COR-L47 (cell line): ENCODE data around the gene ARL9.

Experiments used
- DNase-seq: peaks from one replicate; lab custom pipeline; 2025; lab: John Stamatoyannopoulos, UW

ARL9 gene

DNA sequence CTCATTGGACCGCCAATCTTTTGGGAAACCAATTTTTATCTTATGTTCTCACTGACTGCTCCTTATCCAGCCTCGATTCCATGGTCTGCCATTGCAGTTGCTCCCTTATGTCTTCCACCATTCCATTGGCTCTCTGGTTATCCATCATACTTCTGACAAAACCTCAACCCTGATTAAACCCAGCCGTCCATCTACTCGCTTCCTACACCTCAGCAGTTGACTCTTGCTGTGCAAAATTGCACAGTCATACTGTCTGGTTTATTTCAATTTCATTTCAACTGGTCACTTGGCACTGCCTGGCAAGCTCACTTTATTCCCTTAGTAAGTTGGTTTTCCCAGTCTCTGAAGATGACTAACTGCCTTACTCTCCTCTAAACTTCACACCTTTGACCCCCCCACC lies 26.2 kb downstream of the ARL9 start:
- no peak for DNase-seq

DNA sequence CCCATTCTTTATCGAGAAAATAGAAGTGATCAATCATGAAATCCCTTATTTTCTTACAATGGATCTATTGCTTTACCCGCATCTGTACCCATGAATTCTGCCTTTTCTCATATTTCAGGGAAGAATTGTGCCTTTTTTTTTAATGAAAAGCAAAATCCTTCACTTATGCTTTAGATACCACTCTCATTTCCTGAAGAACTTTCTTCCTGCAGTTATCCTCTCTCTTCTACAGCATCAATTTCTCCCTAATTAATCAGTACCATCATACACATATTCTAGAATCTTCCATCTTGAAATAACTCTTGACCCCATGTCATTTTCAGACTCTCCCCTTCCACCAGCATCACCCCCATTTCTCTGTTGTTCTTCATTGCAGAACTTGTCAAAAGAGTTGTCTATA lies 26.6 kb downstream of the ARL9 start:
- DNase-seq, result no peak

DNA sequence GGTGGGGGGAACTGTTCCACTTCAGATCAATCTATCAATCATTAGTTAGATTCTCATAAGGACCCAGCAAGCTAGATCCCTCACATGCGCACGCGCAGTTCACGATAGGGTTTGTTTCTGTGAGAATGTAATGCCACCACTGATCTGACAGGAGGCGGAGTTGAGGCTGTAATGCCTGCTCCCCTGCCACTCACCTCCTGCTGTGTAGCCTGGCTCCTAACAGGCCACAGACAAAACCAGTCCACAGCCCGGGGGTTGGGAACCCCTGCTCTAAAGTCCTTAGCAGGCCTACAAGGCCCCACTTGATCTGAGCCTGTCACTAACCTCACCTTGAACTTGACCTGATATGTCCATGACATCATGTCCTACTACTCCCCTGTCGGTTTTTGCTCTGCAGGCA lies 30.3 kb downstream of the ARL9 start:
- no peak for DNase-seq

DNA sequence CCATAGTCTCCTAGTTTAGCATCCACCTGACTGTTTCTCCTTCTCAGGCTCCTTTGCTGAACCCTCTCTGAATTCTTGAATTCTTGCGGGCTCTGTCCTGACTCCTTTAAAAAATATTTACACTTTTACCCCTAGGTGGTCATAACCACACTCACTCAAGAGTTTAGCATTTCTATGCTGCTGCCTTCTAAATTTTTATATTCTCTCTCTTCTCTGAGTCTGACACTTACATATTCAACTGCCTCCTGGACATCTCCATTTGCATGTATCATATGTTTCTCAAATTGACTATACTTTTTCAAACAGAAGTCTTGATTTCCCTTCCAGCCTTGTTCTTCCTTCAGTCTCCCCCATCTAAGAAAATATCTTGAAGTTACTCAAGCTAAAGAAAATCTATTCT lies 31.6 kb downstream of the ARL9 start:
- DNase-seq, result no peak

DNA sequence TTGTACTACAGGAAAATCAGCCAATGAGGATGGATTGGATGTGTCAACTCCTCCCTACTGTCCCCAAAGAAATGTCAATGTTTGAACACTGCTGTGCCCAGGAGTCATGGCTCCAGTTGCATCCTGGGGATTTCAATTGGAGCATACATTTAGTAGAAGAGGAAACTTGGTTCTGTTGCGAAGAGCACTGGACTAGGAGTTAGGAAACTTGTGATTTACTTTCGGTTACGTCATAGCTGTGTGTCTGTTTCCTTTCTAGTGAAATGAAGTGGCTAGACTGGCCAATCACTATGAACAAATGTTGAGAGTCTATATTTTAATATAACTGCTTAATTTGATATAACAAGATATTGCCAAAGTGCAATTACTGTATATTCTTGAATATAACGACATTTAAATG lies 35.2 kb downstream of the ARL9 start:
- DNase-seq, result no peak

DNA sequence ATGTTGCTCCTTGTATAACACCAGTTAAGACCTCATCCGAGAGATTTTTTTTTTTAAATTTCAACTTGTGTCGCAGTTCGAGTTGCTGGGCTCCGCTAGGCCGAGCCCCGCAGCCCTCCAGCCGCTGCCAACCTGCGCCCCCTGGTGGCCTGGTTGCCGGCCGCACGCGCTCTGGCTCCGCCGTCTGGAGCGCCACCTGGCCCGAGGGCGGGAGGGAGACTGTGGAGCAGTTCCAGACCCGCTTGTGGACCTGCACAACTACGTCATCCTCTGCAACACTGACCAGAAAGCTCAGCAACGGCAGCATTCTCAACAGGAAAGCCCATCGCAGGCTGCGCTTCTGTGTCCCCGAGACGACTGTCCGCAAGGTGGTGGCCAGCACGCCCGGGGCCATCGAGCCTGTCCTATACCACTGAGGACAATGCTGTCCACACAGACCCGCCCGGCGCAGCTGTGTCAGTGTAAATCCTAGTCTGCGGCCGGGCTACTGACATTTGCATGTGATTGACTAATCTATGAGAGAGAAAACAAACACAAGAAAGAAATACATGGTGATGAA lies 39.1 kb downstream of the ARL9 start:
- peak; percentile 70 for DNase-seq

DNA sequence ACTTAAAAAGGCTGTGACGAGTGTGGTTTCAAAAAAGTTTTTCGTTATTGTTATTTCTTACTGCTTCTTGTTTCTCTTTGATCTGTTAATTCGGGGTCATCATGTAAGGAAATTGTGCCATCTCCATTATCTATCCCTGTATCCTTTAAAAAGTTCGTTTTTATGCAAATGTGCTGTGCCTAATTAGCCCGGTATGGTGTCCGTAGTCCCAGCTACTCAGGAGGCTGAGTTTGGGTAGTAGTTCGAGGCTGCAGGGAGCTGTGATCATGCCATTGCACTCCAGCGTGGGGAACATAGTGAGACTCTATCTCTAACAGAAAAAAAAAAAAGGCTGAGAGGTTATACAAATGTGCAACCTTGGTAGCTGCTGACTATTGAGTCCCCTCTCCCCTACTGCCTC lies 45.1 kb downstream of the ARL9 start:
- DNase-seq, result no peak

DNA sequence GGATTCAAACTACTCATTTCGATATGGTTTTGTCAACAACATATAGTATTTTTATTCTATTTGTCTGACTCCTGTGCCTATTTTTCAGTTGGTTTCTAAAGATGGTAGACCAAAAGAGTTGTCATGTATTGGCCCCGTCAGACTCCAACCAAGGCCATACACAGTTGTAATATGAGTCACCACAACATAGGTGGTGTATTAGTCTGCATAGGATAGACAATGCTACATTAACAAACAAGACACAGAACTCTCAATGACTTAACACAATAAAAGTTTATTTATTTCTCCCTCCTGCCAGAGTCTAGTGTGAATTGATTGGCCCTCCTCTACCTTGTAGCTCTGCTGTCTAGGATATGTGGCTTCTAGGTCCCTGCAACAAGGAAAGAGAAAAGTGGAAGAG lies 45.9 kb downstream of the ARL9 start:
- no peak for DNase-seq

DNA sequence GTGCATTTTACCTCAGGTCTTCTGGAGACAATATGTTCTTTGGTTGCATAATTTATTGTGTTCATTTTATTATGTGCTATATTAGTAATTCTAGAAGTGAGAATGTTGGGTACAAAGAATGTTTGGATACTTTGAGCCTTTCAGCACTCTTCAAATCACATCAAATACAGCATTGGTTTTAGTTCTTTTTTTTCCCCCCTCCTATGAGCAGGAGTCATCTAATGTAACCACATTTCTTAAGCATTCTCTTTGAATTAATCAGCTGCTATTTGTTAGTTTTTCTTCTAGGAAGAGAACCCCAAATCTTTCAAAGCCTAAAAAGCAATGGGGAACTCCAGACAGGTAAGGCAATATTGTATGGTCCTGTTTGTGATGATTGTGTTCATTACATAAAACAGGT lies 46.7 kb downstream of the ARL9 start:
- no peak for DNase-seq

DNA sequence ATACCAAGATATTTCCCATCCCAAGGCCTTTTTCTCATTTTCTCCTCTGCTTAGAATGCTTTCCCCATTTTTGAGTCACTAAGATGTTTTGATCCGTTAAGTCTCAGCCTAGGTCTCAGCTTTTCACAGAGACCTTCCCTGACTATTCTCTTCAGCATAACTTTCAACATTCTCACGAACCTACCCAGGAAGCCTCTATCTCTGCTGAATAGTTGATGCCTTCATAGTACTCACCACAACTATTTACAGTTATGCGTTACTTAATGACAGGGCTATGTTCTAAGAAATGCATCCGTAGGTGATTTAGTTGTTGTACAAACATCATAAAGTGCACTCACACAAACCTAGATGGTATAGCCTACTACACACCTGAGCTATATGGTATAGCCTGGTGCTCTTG lies 64.5 kb downstream of the ARL9 start:
- no peak for DNase-seq
